ENCODE measurements around the gene UBD.

UBD gene

GRCh38 chr6:29561091-29561490, 1.6 kb upstream of the UBD start:
- DNase-seq = no peak

- DNase-seq = no peak
Observed at GRCh38 chr6:29558439-29559079, 973 bp downstream of the UBD start.

GRCh38 chr6:29557320-29557719, 2.2 kb downstream of the UBD start:
- DNase-seq = no peak

GRCh38 chr6:29554764-29555163, 4.8 kb downstream of the UBD start:
- DNase-seq = no peak

GRCh38 chr6:29553268-29554057, 6.1 kb downstream of the UBD start:
- DNase-seq = peak; percentile 30

- DNase-seq = peak; percentile 35
Observed at GRCh38 chr6:29552512-29553051, 7.0 kb downstream of the UBD start.

GRCh38 chr6:29547573-29547972, 12.0 kb downstream of the UBD start:
- no peak for DNase-seq

- no peak for DNase-seq
Observed at GRCh38 chr6:29537714-29538403, 21.7 kb downstream of the UBD start.

- no peak for DNase-seq
Observed at GRCh38 chr6:29532320-29532951, 27.1 kb downstream of the UBD start.

GRCh38 chr6:29531668-29532067, 27.9 kb downstream of the UBD start:
- DNase-seq = no peak

GRCh38 chr6:29530671-29531310, 28.7 kb downstream of the UBD start:
- DNase-seq = no peak

GRCh38 chr6:29529956-29530355, 29.6 kb downstream of the UBD start:
- no peak for DNase-seq

GRCh38 chr6:29528988-29529560, 30.5 kb downstream of the UBD start:
- DNase-seq = no peak

GRCh38 chr6:29528300-29528931, 31.1 kb downstream of the UBD start:
- no peak for DNase-seq

GRCh38 chr6:29527564-29527963, 32.0 kb downstream of the UBD start:
- no peak for DNase-seq

GRCh38 chr6:29527126-29527525, 32.4 kb downstream of the UBD start:
- no peak for DNase-seq

- DNase-seq = no peak
Observed at GRCh38 chr6:29525311-29525639, 34.3 kb downstream of the UBD start.

GRCh38 chr6:29524444-29525310, 34.9 kb downstream of the UBD start:
- DNase-seq = no peak

- no peak for DNase-seq
Observed at GRCh38 chr6:29524044-29524443, 35.5 kb downstream of the UBD start.

- DNase-seq = no peak
Observed at GRCh38 chr6:29522227-29522626, 37.3 kb downstream of the UBD start.

Measured in fibroblast of skin of right biceps (primary cell).